ENCODE data around the gene RPUSD4.

Gene RPUSD4

GRCh38 chr11:126210871-126211235 is 597 bp downstream of the RPUSD4 start:
- DNase-seq: no peak

GRCh38 chr11:126207896-126208295 is 3.6 kb downstream of the RPUSD4 start:
- no peak for DNase-seq

- DNase-seq: no peak
Measured at GRCh38 chr11:126205359-126205758, 6.1 kb downstream of the RPUSD4 start.

- no peak for DNase-seq
Measured at GRCh38 chr11:126202646-126203359, 8.6 kb downstream of the RPUSD4 start.

- no peak for DNase-seq
Measured at GRCh38 chr11:126198648-126199047, 12.8 kb downstream of the RPUSD4 start.

GRCh38 chr11:126197277-126197939 is 14.0 kb downstream of the RPUSD4 start:
- no peak for DNase-seq

GRCh38 chr11:126195119-126195518 is 16.3 kb downstream of the RPUSD4 start:
- DNase-seq: no peak

- DNase-seq: peak; percentile 7
Measured at GRCh38 chr11:126194121-126194543, 17.3 kb downstream of the RPUSD4 start.

GRCh38 chr11:126193038-126193478 is 18.4 kb downstream of the RPUSD4 start:
- no peak for DNase-seq

GRCh38 chr11:126192361-126192760 is 19.1 kb downstream of the RPUSD4 start:
- DNase-seq: no peak

GRCh38 chr11:126191379-126192073 is 19.9 kb downstream of the RPUSD4 start:
- no peak for DNase-seq

GRCh38 chr11:126190792-126191191 is 20.7 kb downstream of the RPUSD4 start:
- no peak for DNase-seq

GRCh38 chr11:126189109-126189929 is 22.1 kb downstream of the RPUSD4 start:
- DNase-seq: no peak

- no peak for DNase-seq
Measured at GRCh38 chr11:126188332-126189108, 22.9 kb downstream of the RPUSD4 start.

- DNase-seq: no peak
Measured at GRCh38 chr11:126186708-126187529, 24.5 kb downstream of the RPUSD4 start.

GRCh38 chr11:126186025-126186698 is 25.3 kb downstream of the RPUSD4 start:
- DNase-seq: no peak

- DNase-seq: no peak
Measured at GRCh38 chr11:126185259-126186024, 26.0 kb downstream of the RPUSD4 start.

GRCh38 chr11:126182787-126183445 is 28.5 kb downstream of the RPUSD4 start:
- no peak for DNase-seq
